GM23338 (cell line): ENCODE data around the gene COL26A1. TPM values are rescaled to one million over a fixed set of nuclear protein-coding genes. Genes with fewer than 3 reads are reported as not detected.

Source experiments
- ATAC-seq: fragments of 200-7000 bp; cut with Tn5 transposase; 3 replicates; pipeline ENCODE4 v1.9.1; 2020
- DNase-seq: peaks from one replicate; pipeline ENCODE4 v3.0.0-alpha.2; 2015; ENCODE audit warnings: low spot score
- H2AFZ ChIP-seq: fragments of 200-600 bp; sonication (generic); 2 replicates; pipeline ENCODE4 v1.8.0; 2016; ENCODE audit warnings: antibody characterized with exemption, mild to moderate bottlenecking, moderate library complexity
- H3F3A ChIP-seq: fragments of 200-600 bp; sonication (generic); replicated peaks from 2 replicates; pipeline ENCODE4 v1.8.0; 2017; ENCODE audit warnings: antibody characterized with exemption, mixed run types, low read depth
- H3K27ac ChIP-seq: fragments of 200-600 bp; sonication (generic); 2 replicates; pipeline ENCODE4 v1.6.1; 2016; ENCODE audit warnings: low read depth
- H3K27me3 ChIP-seq: fragments of 200-600 bp; sonication (generic); 2 replicates; pipeline ENCODE4 v1.8.0; 2016; ENCODE audit warnings: mild to moderate bottlenecking, mixed run types, moderate library complexity; ENCODE audit not compliant: insufficient read depth
- H3K36me3 ChIP-seq: fragments of 200-600 bp; sonication (generic); 2 replicates; pipeline ENCODE4 v1.8.0; 2016; ENCODE audit warnings: mild to moderate bottlenecking; ENCODE audit not compliant: insufficient read depth
- H3K4me1 ChIP-seq: fragments of 200-600 bp; sonication (generic); 2 replicates; pipeline ENCODE4 v1.8.0; 2016; ENCODE audit warnings: mild to moderate bottlenecking, moderate library complexity; ENCODE audit not compliant: insufficient read depth
- H3K4me2 ChIP-seq: fragments of 200-600 bp; sonication (generic); 2 replicates; pipeline ENCODE4 v1.7.1; 2017; ENCODE audit warnings: mixed run types
- H3K4me3 ChIP-seq: fragments of 200-600 bp; sonication (generic); 2 replicates; pipeline ENCODE4 v1.6.1; 2016; ENCODE audit warnings: mixed run types
- H3K79me2 ChIP-seq: fragments of 200-600 bp; sonication (generic); replicated peaks from 2 replicates; pipeline ENCODE4 v1.8.0; 2017; ENCODE audit warnings: mild to moderate bottlenecking; ENCODE audit not compliant: insufficient read depth
- H3K9me2 ChIP-seq: fragments of 200-600 bp; sonication (generic); 2 replicates; pipeline ENCODE4 v1.8.0; 2017; ENCODE audit not compliant: insufficient read depth
- H4K20me1 ChIP-seq: fragments of 200-600 bp; sonication (generic); replicated peaks from 2 replicates; pipeline ENCODE4 v1.8.0; 2017; ENCODE audit warnings: mild to moderate bottlenecking; ENCODE audit not compliant: insufficient read depth
- H3K27ac Mint-ChIP-seq: 2 replicates; pipeline ENCODE4 v1.8.0; 2020; ENCODE audit warnings: inconsistent platforms, mild to moderate bottlenecking, moderate library complexity, mixed read lengths
- H3K27me3 Mint-ChIP-seq: 3 replicates; pipeline ENCODE4 v1.8.0; 2022; ENCODE audit warnings: low read depth, mild to moderate bottlenecking, moderate library complexity, mixed read lengths, inconsistent platforms; ENCODE audit not compliant: insufficient read depth, poor library complexity
- H3K36me3 Mint-ChIP-seq: 3 replicates; pipeline ENCODE4 v1.8.0; 2021; ENCODE audit warnings: low read depth, mild to moderate bottlenecking, inconsistent platforms, moderate library complexity, mixed read lengths
- H3K4me1 Mint-ChIP-seq: 3 replicates; pipeline ENCODE4 v1.8.0; 2020; ENCODE audit warnings: mild to moderate bottlenecking, inconsistent platforms, mixed read lengths
- H3K4me3 Mint-ChIP-seq: 3 replicates; pipeline ENCODE4 v1.8.0; 2021; ENCODE audit warnings: moderate library complexity, mild to moderate bottlenecking, inconsistent platforms, mixed read lengths
- H3K9me3 Mint-ChIP-seq: 3 replicates; pipeline ENCODE4 v1.8.0; 2020; ENCODE audit warnings: moderate library complexity, mild to moderate bottlenecking, inconsistent platforms, mixed read lengths
- CREB1 ChIP-seq: fragments of 250-450 bp; sonication (Bioruptor Pico); IDR thresholded peaks from 2 replicates; pipeline ENCODE4 v1.5.0; 2020; ENCODE audit warnings: low read depth, mild to moderate bottlenecking, moderate library complexity
- CTCF ChIP-seq, 2 experiments: fragments of 200-600 bp in 1 of 2; sonication (generic) in 1 of 2; conservative IDR thresholded peaks; 2 replicates each; pipeline versions ENCODE4 v1.5.1 to v1.6.1; 2016 to 2017; ENCODE audit warnings: antibody characterized with exemption in 2 of 2, low read depth in 2 of 2, mild to moderate bottlenecking in 2 of 2, moderate library complexity in 1 of 2
- ETS1 ChIP-seq: IDR thresholded peaks from 2 replicates; pipeline ENCODE4 v1.6.1; 2016; ENCODE audit warnings: antibody characterized with exemption
- JUNB ChIP-seq: IDR thresholded peaks from one replicate; pipeline ENCODE4 v1.6.1; 2016; ENCODE audit warnings: antibody characterized with exemption; ENCODE audit not compliant: unreplicated experiment
- REST ChIP-seq: IDR thresholded peaks from one replicate; pipeline ENCODE4 v1.6.1; 2018; ENCODE audit warnings: antibody characterized with exemption; ENCODE audit not compliant: unreplicated experiment
- STAT1 ChIP-seq: IDR thresholded peaks from one replicate; pipeline ENCODE4 v1.6.1; 2016; ENCODE audit warnings: antibody characterized with exemption; ENCODE audit not compliant: unreplicated experiment
- ZNF331 ChIP-seq: fragments of 250-450 bp; sonication (Bioruptor Pico); IDR thresholded peaks from 2 replicates; pipeline ENCODE4 v1.5.0; 2020; ENCODE audit warnings: low read depth, mild to moderate bottlenecking, moderate library complexity
- polyA plus RNA-seq: library from polyadenylated mRNA; unstranded; fragments of >200 nt; fragmentation: Nextera tagmentation; extraction: Ambion mirVana; gene quantifications from 2 replicates; pipeline ENCODE4 v1.2.1, GENCODE V29; 2016
- total RNA-seq: library from RNA; depleted of rRNA; stranded (reverse); fragments of >200 nt; shearing (Covaris generic); gene quantifications from 2 replicates; pipeline ENCODE4 v1.2.3, GENCODE V29; 2014

The COL26A1 gene
- total and polyA plus RNA-seq, 2 experiments from 2014 or later: 17.8 to 55.0 TPM

- Mint-ChIP-seq H3K27ac (no peak overlapping the region), H3K9me3 (no peaks in the 10 kb centered on the region; the same call in 2 of the 3 replicates), H3K4me1 (peaks cover 2% of the 10 kb centered on the region; the same call in 1 of the 3 replicates), H3K36me3 (no peaks in the 10 kb centered on the region), H3K4me3 (no peak overlapping the region), H3K27me3 (peaks cover 8% of the 10 kb centered on the region)
- no peaks in the 10 kb centered on the region for H3K79me2 ChIP-seq
- H3K9me2 ChIP-seq: no peaks in the 10 kb centered on the region
- no peak overlapping the region for H3K4me2 ChIP-seq
- no peaks in the 10 kb centered on the region for H3K36me3 ChIP-seq
- no peaks in the 10 kb centered on the region for H4K20me1 ChIP-seq
- H3K27ac ChIP-seq: no peak overlapping the region
- ATAC-seq: peak; percentile 96
- H3K27me3 ChIP-seq: no peaks in the 10 kb centered on the region
- DNase-seq: peak; percentile 95
- H3F3A ChIP-seq: no peaks in the 10 kb centered on the region
- H2AFZ ChIP-seq: peak overlapping the region; percentile 91
- H3K4me1 ChIP-seq: no peaks in the 10 kb centered on the region
- no peak overlapping the region for H3K4me3 ChIP-seq
- TF ChIP-seq CTCF (conservative IDR thresholded peaks at IDR 0.05; ENCODE audit: low read depth in 2 of 2): peak; percentile 89 to 95
- TF ChIP-seq ZNF331 (CRISPR knock-in tag): no peak
- TF ChIP-seq ETS1: no peak
- peak; percentile 60; the same call in 1 of the 2 replicates for TF ChIP-seq CREB1 (CRISPR knock-in tag)
Measured at GRCh38 chr7:101602484-101603241, 240.0 kb downstream of the COL26A1 start.

GRCh38 chr7:101604331-101604933, 241.8 kb downstream of the COL26A1 start:
- H3K79me2 ChIP-seq: no peaks in the 10 kb centered on the region
- H3K36me3 Mint-ChIP-seq: no peaks in the 10 kb centered on the region
- H3F3A ChIP-seq: no peaks in the 10 kb centered on the region
- TF ChIP-seq STAT1: no peak
- no peak for TF ChIP-seq REST
- TF ChIP-seq JUNB: no peak
- TF ChIP-seq CREB1 (CRISPR knock-in tag): no peak
- no peak for TF ChIP-seq CTCF (conservative IDR thresholded peaks at IDR 0.05; ENCODE audit: low read depth in 2 of 2)
- no peak for TF ChIP-seq ETS1

More at GRCh38 chr7:101604331-101604933, 241.8 kb downstream of the COL26A1 start:
- H3K27me3 ChIP-seq: no peaks in the 10 kb centered on the region
- H3K36me3 ChIP-seq: no peaks in the 10 kb centered on the region
- H3K4me2 ChIP-seq: no peak overlapping the region
- DNase-seq (no peak), ATAC-seq (no peak)
- H3K4me3 Mint-ChIP-seq: no peak overlapping the region
- H3K27ac Mint-ChIP-seq: no peak overlapping the region
- peaks cover 9% of the 10 kb centered on the region; the same call in 1 of the 2 replicates for H3K4me1 ChIP-seq
- peaks cover 10% of the 10 kb centered on the region for H3K4me1 Mint-ChIP-seq
- no peaks in the 10 kb centered on the region for H4K20me1 ChIP-seq
- no peaks in the 10 kb centered on the region; the same call in 2 of the 3 replicates for H3K9me3 Mint-ChIP-seq
- peaks cover 11% of the 10 kb centered on the region for H3K27me3 Mint-ChIP-seq
- no peaks in the 10 kb centered on the region for H3K9me2 ChIP-seq
- no peak overlapping the region for H3K4me3 ChIP-seq
- no peak overlapping the region for H2AFZ ChIP-seq
- H3K27ac ChIP-seq: no peak overlapping the region
